ENCODE results near the gene RCOR2.

RCOR2 gene

DNA sequence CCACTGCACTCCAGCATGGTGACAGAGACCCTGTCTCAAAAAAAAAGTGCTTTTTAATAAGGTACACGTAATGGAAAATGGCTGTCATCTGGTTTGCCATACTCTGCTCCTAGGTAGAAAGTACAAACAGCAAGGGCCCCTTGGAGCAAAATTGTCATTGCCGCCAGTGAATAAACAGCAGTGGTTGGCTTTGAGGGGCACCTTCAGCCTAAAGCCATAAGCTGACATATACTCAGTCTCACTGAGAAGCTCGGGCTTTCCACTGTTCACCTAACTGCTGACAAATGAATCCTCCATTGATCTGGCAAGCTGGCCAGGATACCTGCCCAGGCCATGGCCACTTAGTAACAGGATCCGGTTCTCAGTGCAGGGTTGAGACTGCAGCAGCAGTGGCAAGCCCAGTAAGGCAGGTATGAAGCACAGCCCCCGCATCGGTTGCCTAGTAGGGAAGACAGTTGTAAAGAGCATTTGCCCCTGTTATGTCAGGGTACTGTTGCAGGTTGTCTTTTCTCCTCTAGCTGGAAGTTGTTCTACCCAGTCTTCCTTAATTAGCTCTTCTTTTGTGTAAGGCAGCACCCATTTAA, 39.2 kb downstream of the RCOR2 start:
- H3K4me3 ChIP-seq (ENCODE audit: low read length): no peak overlapping the region
- no peak for DNase-seq (ENCODE audit: low read depth)
- TF ChIP-seq, protein P1, sequence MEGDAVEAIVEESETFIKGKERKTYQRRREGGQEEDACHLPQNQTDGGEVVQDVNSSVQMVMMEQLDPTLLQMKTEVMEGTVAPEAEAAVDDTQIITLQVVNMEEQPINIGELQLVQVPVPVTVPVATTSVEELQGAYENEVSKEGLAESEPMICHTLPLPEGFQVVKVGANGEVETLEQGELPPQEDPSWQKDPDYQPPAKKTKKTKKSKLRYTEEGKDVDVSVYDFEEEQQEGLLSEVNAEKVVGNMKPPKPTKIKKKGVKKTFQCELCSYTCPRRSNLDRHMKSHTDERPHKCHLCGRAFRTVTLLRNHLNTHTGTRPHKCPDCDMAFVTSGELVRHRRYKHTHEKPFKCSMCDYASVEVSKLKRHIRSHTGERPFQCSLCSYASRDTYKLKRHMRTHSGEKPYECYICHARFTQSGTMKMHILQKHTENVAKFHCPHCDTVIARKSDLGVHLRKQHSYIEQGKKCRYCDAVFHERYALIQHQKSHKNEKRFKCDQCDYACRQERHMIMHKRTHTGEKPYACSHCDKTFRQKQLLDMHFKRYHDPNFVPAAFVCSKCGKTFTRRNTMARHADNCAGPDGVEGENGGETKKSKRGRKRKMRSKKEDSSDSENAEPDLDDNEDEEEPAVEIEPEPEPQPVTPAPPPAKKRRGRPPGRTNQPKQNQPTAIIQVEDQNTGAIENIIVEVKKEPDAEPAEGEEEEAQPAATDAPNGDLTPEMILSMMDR (conservative IDR thresholded peaks at IDR 0.05; ENCODE audit: low read depth, low read length): no peak

DNA sequence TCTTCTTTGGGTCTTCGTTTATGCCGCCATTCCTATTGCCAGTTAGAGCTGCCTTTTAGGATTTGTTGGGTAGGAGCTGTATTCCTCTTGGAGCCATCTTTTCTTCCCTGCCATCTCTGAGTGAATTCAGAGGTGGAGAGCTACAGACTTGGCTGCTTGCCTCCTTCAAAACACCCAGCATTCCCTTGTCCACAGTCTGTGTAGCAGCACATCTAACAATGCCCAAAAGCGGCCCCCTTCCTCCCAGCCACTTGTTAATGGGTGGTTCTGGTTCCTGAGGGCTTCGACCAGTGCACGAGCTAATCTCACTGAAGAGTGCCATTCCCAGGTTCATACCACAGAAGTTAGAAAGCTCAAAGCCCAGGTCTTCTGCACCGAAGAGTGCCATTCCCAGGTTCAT, 40.3 kb downstream of the RCOR2 start:
- DNase-seq (ENCODE audit: low read depth): no peak
- no peak overlapping the region for H3K4me3 ChIP-seq (ENCODE audit: low read length)
- TF ChIP-seq, protein P1 (conservative IDR thresholded peaks at IDR 0.05; ENCODE audit: low read depth, low read length): no peak

DNA sequence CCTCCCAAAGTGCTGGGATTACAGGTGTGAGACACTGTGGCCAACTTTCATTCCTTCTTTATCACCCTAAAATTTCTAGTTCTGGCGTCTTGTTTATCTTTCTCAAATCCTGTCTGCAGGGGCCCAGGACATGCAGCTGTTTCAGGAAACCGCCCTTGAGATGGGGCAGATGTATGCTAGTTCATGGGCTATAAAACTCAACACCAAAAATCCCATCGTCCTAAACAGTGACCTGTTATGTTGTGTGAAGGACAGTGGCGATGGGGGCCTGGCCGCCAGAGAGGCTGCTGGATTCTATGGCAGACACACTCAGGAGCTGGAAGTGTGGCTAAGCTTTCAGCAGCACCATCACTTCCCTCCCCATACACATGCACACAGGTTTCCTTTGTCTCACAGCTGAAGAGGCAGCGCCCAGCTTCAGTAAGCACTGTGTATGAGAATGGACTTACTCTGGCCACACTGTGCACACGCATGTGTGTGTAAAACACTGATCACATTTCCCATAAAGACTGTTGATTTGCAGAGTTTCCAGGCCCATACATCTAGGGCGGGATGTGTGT, 41.4 kb downstream of the RCOR2 start:
- TF ChIP-seq, protein P1 (conservative IDR thresholded peaks at IDR 0.05; ENCODE audit: low read depth, low read length): no peak
- DNase-seq (ENCODE audit: low read depth): no peak
- no peak overlapping the region for H3K4me3 ChIP-seq (ENCODE audit: low read length)

DNA sequence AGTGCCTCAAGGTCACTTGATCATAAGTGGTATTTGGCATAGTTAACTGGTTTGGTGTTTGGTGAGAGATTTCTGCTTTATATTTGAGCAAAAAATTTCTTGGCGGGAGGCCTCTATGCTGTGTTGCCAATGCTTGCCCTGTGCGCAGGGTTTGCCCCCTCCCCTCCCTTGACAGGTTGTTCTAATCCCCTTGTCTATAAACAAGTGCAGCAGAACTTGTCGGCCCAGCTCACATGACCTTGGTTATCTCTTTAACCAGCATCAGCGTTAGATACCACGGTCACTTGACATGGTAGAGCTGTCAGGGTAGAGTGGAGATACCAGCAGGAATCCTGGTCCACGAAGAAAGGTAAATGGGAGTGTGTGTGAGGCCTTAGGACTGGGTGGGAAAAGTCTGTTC, 42.5 kb downstream of the RCOR2 start:
- no peak for DNase-seq (ENCODE audit: low read depth)
- no peak overlapping the region for H3K4me3 ChIP-seq (ENCODE audit: low read length)
- TF ChIP-seq, protein P1 (conservative IDR thresholded peaks at IDR 0.05; ENCODE audit: low read depth, low read length): no peak

DNA sequence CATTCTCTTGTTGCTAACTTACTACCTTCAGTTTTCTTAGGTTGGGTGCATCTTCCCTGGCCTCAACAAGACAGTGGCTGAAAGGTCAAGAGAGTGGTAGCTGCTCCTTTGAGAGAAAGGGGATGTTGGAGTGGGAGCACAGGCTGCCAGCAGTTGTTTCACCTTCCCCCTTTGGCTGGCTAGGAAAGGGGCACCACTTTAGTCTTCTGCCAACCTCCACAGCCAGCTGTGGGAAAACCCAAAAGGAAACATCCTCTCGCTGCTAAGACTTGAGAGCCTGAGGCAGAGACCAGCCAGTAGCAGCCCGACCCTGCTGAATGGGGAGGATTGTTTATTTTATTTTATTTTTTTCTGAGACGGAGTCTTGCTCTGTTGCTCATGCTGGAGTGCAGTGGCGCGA, 43.7 kb downstream of the RCOR2 start:
- TF ChIP-seq, protein P1 (conservative IDR thresholded peaks at IDR 0.05; ENCODE audit: low read depth, low read length): no peak
- H3K4me3 ChIP-seq (ENCODE audit: low read length): no peak overlapping the region
- DNase-seq (ENCODE audit: low read depth): no peak

DNA sequence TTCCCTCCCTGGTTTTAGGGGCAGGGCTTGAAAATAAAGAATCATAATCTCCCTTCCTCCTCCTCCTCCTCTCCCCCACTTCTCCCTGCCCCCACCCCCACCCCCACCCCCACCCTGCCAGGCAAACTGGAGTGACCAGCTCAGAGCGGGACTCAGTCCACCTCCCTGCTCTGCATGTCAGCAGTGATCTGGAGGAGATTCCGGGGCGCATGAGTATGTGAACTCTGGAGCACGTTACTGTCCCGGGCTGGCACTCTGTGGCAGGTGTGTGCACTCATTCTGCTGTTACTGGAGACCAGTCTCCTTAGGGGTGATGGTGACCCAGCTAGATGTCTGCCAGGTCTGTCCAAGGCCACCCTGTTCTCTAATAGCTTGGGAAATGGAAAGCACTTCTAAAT, 44.2 kb downstream of the RCOR2 start:
- TF ChIP-seq, protein P1 (conservative IDR thresholded peaks at IDR 0.05; ENCODE audit: low read depth, low read length): no peak
- H3K4me3 ChIP-seq (ENCODE audit: low read length): no peak overlapping the region
- DNase-seq (ENCODE audit: low read depth): no peak

All from retinal pigment epithelial cell (primary cell).